Activated CD8-positive, alpha-beta T cell treated with anti-CD3 and anti-CD28 coated beads, Interleukin-2, amount 10 ng/mL, durations not matched to agents 7 days and 5 days (primary cell): ENCODE results near the gene ABI3BP. TPM values are rescaled to one million over a fixed set of nuclear protein-coding genes. Genes with fewer than 3 reads are reported as not detected.

ENCODE experiments used
- ATAC-seq: fragments of 150-1000 bp; cut with Tn5 transposase; one replicate; pipeline ENCODE4 v1.10.0; 2021; ENCODE audit warnings: moderate library complexity
- CTCF ChIA-PET: fragments of 350-600 bp; sonication (Branson Sonifier 250); formaldehyde crosslinking; loops from one replicate; lab custom pipeline; 2021; ENCODE audit warnings: antibody characterized with exemption; lab: Charles Lee
- POLR2A ChIA-PET: fragments of 350-600 bp; sonication (Branson Sonifier 250); formaldehyde crosslinking; loops from one replicate; lab custom pipeline; 2021; ENCODE audit warnings: antibody characterized with exemption; lab: Charles Lee
- DNase-seq: peaks from one replicate; pipeline ENCODE4 v3.0.0-alpha.2; 2020
- H3K27ac Mint-ChIP-seq: one replicate; pipeline ENCODE4 v1.8.0; 2021; ENCODE audit warnings: mild to moderate bottlenecking, mixed read lengths
- H3K27me3 Mint-ChIP-seq: one replicate; pipeline ENCODE4 v1.8.0; 2021; ENCODE audit warnings: low read depth, mixed read lengths
- H3K36me3 Mint-ChIP-seq: one replicate; pipeline ENCODE4 v1.8.0; 2021; ENCODE audit warnings: low read depth, mixed read lengths
- H3K4me1 Mint-ChIP-seq: one replicate; pipeline ENCODE4 v1.8.0; 2021; ENCODE audit warnings: low read depth, mixed read lengths
- H3K4me3 Mint-ChIP-seq: one replicate; pipeline ENCODE4 v1.8.0; 2021; ENCODE audit warnings: mild to moderate bottlenecking, mixed read lengths
- H3K9me3 Mint-ChIP-seq: one replicate; pipeline ENCODE4 v1.8.0; 2022; ENCODE audit warnings: mixed read lengths; ENCODE audit not compliant: insufficient read depth
- total RNA-seq, 2 experiments: library from RNA; stranded (reverse); gene quantifications; one replicate each; pipeline ENCODE4 v1.2.3, GENCODE V29; 2021

ABI3BP gene
- total RNA-seq, 2 experiments from 2014 or later = 0.16 TPM; not detected in 1

GRCh38 chr3:100850156-100850555 is 143.1 kb downstream of the ABI3BP start:
- no peaks in the 10 kb centered on the region for H3K36me3 Mint-ChIP-seq
- ATAC-seq (no peak), DNase-seq (no peak)
- ChIA-PET CTCF (no interaction called here), POLR2A (no interaction called here)
- H3K27me3 Mint-ChIP-seq = peaks cover 5% of the 10 kb centered on the region
- H3K4me1 Mint-ChIP-seq = no peaks in the 10 kb centered on the region
- H3K9me3 Mint-ChIP-seq = no peaks in the 10 kb centered on the region
- H3K4me3 Mint-ChIP-seq = no peak overlapping the region
- H3K27ac Mint-ChIP-seq = no peak overlapping the region

GRCh38 chr3:100844063-100844936 is 148.9 kb downstream of the ABI3BP start:
- no peaks in the 10 kb centered on the region for H3K4me1 Mint-ChIP-seq
- no peak overlapping the region for H3K4me3 Mint-ChIP-seq
- POLR2A ChIA-PET = no interaction called here
- ATAC-seq = no peak
- H3K27me3 Mint-ChIP-seq = peaks cover 15% of the 10 kb centered on the region
- DNase-seq = no peak
- no peaks in the 10 kb centered on the region for H3K36me3 Mint-ChIP-seq
- CTCF ChIA-PET = no interaction called here
- no peak overlapping the region for H3K27ac Mint-ChIP-seq
- no peaks in the 10 kb centered on the region for H3K9me3 Mint-ChIP-seq

GRCh38 chr3:100838157-100838556 is 155.1 kb downstream of the ABI3BP start:
- POLR2A ChIA-PET = no interaction called here
- H3K27me3 Mint-ChIP-seq = peaks cover 32% of the 10 kb centered on the region
- ATAC-seq = no peak
- no peak overlapping the region for H3K4me3 Mint-ChIP-seq
- H3K4me1 Mint-ChIP-seq = peaks cover 5% of the 10 kb centered on the region
- H3K36me3 Mint-ChIP-seq = no peaks in the 10 kb centered on the region
- no peaks in the 10 kb centered on the region for H3K9me3 Mint-ChIP-seq
- no peak overlapping the region for H3K27ac Mint-ChIP-seq
- CTCF ChIA-PET = no interaction called here
- no peak for DNase-seq

GRCh38 chr3:100836661-100837060 is 156.6 kb downstream of the ABI3BP start:
- no peak overlapping the region for H3K27ac Mint-ChIP-seq
- ChIA-PET CTCF (interaction anchor here (1.1 kb wide), 1 partner anchor 126 kb away, joined by 3 read pairs; no protein-coding TSS in a partner anchor), POLR2A (no interaction called here)
- H3K36me3 Mint-ChIP-seq = no peaks in the 10 kb centered on the region
- no peak for ATAC-seq
- no peak for DNase-seq
- peaks cover 5% of the 10 kb centered on the region for H3K4me1 Mint-ChIP-seq
- no peaks in the 10 kb centered on the region for H3K9me3 Mint-ChIP-seq
- H3K27me3 Mint-ChIP-seq = peaks cover 34% of the 10 kb centered on the region
- H3K4me3 Mint-ChIP-seq = no peak overlapping the region

- ChIA-PET CTCF (no interaction called here), POLR2A (no interaction called here)
- Mint-ChIP-seq H3K9me3 (no peaks in the 10 kb centered on the region), H3K27me3 (peaks cover 29% of the 10 kb centered on the region), H3K4me3 (no peak overlapping the region), H3K36me3 (no peaks in the 10 kb centered on the region), H3K4me1 (peaks cover 5% of the 10 kb centered on the region), H3K27ac (no peak overlapping the region)
- ATAC-seq (no peak), DNase-seq (no peak)
Measured at GRCh38 chr3:100834332-100834731, 158.9 kb downstream of the ABI3BP start.

- no peak for ATAC-seq
- Mint-ChIP-seq H3K4me1 (peaks cover 5% of the 10 kb centered on the region), H3K36me3 (no peaks in the 10 kb centered on the region), H3K27ac (no peak overlapping the region), H3K4me3 (no peak overlapping the region), H3K9me3 (no peaks in the 10 kb centered on the region), H3K27me3 (peaks cover 28% of the 10 kb centered on the region)
- CTCF ChIA-PET = no interaction called here
- no peak for DNase-seq
- POLR2A ChIA-PET = no interaction called here
Measured at GRCh38 chr3:100833483-100833882, 159.7 kb downstream of the ABI3BP start.

- DNase-seq (no peak), ATAC-seq (no peak)
- Mint-ChIP-seq H3K27ac (no peak overlapping the region), H3K4me1 (no peaks in the 10 kb centered on the region), H3K27me3 (peaks cover 23% of the 10 kb centered on the region), H3K36me3 (no peaks in the 10 kb centered on the region), H3K9me3 (no peaks in the 10 kb centered on the region), H3K4me3 (no peak overlapping the region)
- ChIA-PET CTCF (no interaction called here), POLR2A (no interaction called here)
Measured at GRCh38 chr3:100831629-100832028, 161.6 kb downstream of the ABI3BP start.

GRCh38 chr3:100830931-100831330 is 162.3 kb downstream of the ABI3BP start:
- Mint-ChIP-seq H3K27me3 (peaks cover 21% of the 10 kb centered on the region), H3K27ac (no peak overlapping the region)

GRCh38 chr3:100825574-100825973 is 167.6 kb downstream of the ABI3BP start:
- no peaks in the 10 kb centered on the region for H3K36me3 Mint-ChIP-seq
- no peaks in the 10 kb centered on the region for H3K4me1 Mint-ChIP-seq
- POLR2A ChIA-PET = no interaction called here
- DNase-seq (no peak), ATAC-seq (no peak)
- no peaks in the 10 kb centered on the region for H3K9me3 Mint-ChIP-seq
- peaks cover 21% of the 10 kb centered on the region for H3K27me3 Mint-ChIP-seq
- H3K4me3 Mint-ChIP-seq = no peak overlapping the region
- no peak overlapping the region for H3K27ac Mint-ChIP-seq
- CTCF ChIA-PET = no interaction called here

More at GRCh38 chr3:100830931-100831330, 162.3 kb downstream of the ABI3BP start:
- Mint-ChIP-seq H3K9me3 (no peaks in the 10 kb centered on the region), H3K36me3 (no peaks in the 10 kb centered on the region), H3K4me1 (no peaks in the 10 kb centered on the region), H3K4me3 (no peak overlapping the region)
- ChIA-PET CTCF (no interaction called here), POLR2A (no interaction called here)
- ATAC-seq (no peak), DNase-seq (no peak)

GRCh38 chr3:100815583-100815982 is 177.6 kb downstream of the ABI3BP start:
- no peak for ATAC-seq

GRCh38 chr3:100813828-100814227 is 179.4 kb downstream of the ABI3BP start:
- H3K36me3 Mint-ChIP-seq = no peaks in the 10 kb centered on the region
- no peak overlapping the region for H3K27ac Mint-ChIP-seq
- H3K4me1 Mint-ChIP-seq = no peaks in the 10 kb centered on the region
- ATAC-seq (no peak), DNase-seq (no peak)
- H3K9me3 Mint-ChIP-seq = no peaks in the 10 kb centered on the region
- CTCF ChIA-PET = interaction anchor here (1.8 kb wide), 1 partner anchor 17 kb away, joined by 8 read pairs; no protein-coding TSS in a partner anchor
- peaks cover 27% of the 10 kb centered on the region for H3K27me3 Mint-ChIP-seq
- no peak overlapping the region for H3K4me3 Mint-ChIP-seq
- POLR2A ChIA-PET = no interaction called here

More at GRCh38 chr3:100815583-100815982, 177.6 kb downstream of the ABI3BP start:
- Mint-ChIP-seq H3K4me1 (no peaks in the 10 kb centered on the region), H3K9me3 (no peaks in the 10 kb centered on the region), H3K4me3 (no peak overlapping the region), H3K36me3 (no peaks in the 10 kb centered on the region), H3K27me3 (peaks cover 19% of the 10 kb centered on the region), H3K27ac (no peak overlapping the region)
- ChIA-PET POLR2A (no interaction called here), CTCF (no interaction called here)
- DNase-seq = no peak

- DNase-seq = no peak
- POLR2A ChIA-PET = no interaction called here
- Mint-ChIP-seq H3K27ac (no peak overlapping the region), H3K9me3 (no peaks in the 10 kb centered on the region), H3K27me3 (peaks cover 24% of the 10 kb centered on the region), H3K4me3 (no peak overlapping the region), H3K36me3 (no peaks in the 10 kb centered on the region), H3K4me1 (no peaks in the 10 kb centered on the region)
- no peak for ATAC-seq
- CTCF ChIA-PET = no interaction called here
Measured at GRCh38 chr3:100811779-100812507, 181.3 kb downstream of the ABI3BP start.
